ENCODE data around the gene PRR20G.
"Not testable (repeated sequence)": the region's sequence is repeated elsewhere in the genome, so short reads cannot be mapped to it uniquely, and the experiment has no call there.

PRR20G gene

DNA sequence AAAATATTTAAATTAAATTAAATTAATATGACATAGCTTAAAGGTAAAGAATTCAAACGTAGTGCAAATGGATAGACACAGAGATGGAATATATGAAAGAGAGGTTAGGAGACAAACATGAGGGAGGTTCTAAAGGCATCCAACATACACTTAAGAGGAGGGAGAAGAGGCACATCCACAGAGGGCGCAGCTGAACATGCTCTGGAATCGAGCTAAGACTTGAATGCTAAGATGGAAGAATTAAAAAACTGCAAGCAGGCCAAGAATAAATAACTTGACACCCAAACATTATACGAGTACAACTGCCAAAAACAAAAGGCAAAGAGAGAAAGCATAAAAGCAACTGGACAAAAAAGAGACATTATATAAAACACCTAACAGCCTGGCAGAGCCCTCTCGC lies 9.1 kb upstream of the PRR20G start:
- no peak for DNase-seq

DNA sequence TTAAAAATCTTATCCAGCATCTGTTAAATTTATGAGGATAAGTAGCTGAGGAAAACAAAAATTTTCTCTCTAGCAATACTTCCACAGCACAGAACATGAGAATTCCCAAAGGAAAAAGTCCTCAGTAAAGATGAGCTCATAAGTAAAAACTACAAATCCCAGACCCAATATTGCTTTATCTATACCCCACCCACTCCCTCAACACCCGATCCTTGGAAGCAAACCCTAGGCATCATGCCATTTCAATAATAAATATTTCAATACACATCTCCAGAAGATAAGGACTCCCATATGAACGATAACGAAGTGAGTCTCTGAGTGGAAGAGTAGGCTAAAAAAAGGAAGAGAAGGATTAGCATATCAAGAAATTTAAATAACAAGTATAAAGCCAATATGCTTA lies 8.3 kb upstream of the PRR20G start:
- DNase-seq: no peak

DNA sequence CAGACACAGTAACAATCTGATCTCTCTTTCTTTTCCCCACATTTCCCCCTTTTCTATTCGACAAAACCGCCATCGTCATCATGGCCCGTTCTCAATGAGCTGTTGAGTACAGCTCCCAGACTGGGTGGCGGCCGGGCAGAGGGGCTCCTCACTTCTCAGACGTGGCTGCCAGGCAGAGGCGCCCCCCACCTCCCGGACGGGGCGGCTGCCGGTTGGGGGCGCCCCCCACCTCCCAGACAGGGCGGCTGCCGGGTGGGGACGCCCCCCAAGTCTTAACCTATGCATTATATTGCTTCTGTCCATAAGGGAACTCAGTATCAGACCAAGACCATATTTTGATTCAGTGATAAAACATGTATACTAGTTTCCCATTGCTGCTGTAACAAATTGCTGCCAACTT lies 5.8 kb upstream of the PRR20G start:
- not testable (repeated sequence) for DNase-seq

- DNase-seq: no peak
Observed at GRCh38 chr3:127291611-127292010, 3.8 kb upstream of the PRR20G start.

GRCh38 chr3:127291114-127291513 lies 3.3 kb upstream of the PRR20G start:
- DNase-seq: no peak

GRCh38 chr3:127289706-127290575 lies 2.1 kb upstream of the PRR20G start:
- DNase-seq: no peak

GRCh38 chr3:127288921-127289705 lies 1.3 kb upstream of the PRR20G start:
- DNase-seq: no peak

GRCh38 chr3:127288343-127288742 lies 497 bp upstream of the PRR20G start:
- DNase-seq: no peak

- DNase-seq: no peak
Observed at GRCh38 chr3:127286571-127287140, 1.2 kb downstream of the PRR20G start.

DNA sequence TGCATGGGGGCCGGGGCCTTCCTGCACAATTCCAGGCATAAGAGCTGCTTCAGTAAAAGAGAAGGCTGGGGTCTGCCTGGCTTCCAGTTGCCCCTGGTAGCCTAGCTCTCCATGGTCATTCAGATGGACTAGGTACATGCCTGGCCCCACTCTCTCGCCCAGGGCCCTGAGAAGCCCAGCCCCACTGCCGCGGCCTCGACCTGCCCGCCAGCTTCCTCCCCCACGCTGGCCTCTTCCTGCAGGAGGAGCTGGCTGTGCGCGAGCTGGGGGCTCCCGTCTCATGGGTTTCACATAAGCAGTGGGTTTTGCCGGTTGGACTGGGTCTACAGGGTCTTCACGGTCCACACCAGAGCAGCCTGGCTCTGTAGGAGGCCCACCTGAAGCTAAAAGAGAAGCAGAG lies 3.6 kb downstream of the PRR20G start:
- no peak for DNase-seq

DNA sequence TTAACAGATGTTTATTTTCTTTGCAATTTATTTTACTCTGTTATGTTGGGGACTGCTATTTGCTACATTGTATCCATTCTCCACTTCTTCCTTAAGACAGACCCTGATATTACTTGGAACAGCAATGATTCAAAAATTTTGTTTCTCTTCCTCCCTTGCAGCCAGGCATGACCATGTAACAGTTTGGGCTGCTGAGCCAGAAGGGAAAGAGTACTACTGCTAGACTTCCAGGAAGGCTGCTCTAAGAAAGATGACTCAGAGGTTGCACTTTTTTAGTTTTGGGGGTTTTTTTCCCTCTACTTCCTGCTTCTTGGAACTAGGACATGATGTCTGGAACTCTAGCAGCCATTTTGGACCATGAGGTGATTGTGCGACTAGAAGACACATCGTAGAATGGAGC lies 10.3 kb downstream of the PRR20G start:
- DNase-seq: no peak

DNA sequence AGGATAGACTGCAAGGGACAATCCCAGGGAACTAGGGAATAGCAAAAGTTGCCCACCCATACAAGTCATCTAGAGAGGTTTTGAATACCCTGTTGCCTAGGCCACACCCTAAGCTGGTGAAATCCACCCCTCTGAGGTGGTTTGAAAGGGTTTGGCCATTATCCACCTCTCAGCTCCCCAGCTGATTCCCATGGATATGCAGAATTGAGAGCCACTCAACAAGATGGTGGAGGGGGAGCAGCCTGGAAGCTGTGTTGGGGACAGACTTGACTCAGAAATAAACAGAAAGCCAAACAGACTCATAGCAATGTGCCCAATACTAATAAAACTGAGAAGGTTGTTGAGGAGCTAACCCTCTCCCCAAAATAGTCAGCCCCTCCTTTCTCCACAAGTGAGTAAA lies 10.9 kb downstream of the PRR20G start:
- DNase-seq: no peak

DNA sequence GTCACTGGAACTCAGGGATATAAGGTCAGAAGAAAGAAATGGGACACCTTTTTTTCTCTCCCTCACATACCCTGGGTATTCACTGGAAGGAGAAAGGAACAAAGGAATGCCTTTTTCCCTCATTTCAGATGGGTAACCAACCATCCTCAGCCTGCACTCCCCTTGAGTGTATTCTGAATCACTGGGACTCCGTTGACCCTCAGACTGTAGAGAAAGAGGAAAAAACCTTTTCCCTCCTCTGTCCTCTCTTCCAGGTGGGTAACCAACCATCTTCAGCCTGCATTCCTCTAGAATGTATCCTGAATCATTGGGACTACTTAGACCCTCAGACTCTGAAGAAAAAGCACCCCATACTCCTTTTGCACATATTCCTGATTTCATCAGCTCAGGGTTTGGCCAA lies 11.4 kb downstream of the PRR20G start:
- DNase-seq: no peak

DNA sequence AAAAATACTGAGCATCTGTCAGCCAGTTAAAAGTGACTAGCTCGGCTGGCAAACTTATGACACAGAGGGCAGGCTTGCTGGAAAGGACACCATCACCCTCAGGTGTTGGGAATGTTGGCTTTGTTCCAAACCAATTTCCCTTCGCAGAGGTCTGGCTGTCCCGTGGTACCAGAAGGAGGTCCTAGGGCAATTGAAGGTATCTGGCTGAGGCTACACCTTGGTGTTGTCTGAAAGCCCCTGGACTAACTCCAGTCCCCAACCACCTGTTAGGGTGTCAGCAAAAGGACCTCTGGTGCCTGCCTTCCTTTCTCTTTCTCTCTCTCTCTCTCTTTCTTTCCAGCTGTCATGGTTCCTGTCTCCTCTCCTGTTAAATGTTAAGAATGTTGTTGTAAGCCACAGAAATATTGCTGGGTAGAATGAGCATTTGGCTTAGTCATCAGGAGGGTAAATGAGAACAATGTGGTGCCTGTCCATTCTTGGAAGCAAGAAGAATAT lies 12.5 kb downstream of the PRR20G start:
- DNase-seq: no peak

GRCh38 chr3:127274200-127274760 lies 13.6 kb downstream of the PRR20G start:
- no peak for DNase-seq

GRCh38 chr3:127273206-127273605 lies 14.6 kb downstream of the PRR20G start:
- DNase-seq: no peak

DNA sequence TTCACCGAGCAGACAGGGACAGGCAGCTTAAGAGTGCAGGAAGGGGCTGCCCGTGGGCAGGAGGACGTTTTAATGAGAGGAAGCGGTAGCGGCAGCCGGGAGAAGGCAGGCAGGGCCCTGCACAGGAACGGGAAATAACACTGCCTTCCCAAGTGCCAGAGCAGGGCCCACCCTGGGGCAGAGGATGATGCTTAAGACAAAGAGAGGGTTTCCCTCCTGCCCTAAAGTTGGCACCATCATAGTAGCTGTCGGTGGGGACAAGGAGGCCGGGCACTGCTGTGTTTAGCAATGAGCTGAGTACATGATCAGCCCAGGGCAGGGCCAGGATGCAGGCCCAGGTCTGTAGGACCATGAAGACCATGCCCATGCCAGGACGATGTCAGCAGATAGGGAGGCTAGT lies 21.7 kb downstream of the PRR20G start:
- no peak for DNase-seq

DNA sequence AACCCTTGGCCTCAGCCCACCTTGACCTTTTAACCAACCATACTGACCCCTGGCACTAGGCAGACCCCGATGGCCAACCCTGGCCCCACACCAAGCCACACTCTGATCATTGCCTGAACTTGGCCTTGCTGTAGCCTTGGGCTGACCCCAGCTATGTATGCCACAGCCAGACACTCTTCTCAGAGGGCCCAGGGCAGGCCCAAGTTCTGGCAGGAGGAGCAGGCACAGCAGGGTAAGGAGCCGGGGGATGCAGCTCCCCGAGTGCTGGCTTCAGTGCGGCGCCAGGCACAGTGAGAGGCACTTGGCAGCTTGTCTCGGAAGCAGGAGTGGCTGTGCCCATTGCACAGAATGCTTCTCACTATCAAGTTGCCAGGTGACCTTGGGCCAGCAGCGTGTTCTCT lies 22.3 kb downstream of the PRR20G start:
- DNase-seq: no peak

DNA sequence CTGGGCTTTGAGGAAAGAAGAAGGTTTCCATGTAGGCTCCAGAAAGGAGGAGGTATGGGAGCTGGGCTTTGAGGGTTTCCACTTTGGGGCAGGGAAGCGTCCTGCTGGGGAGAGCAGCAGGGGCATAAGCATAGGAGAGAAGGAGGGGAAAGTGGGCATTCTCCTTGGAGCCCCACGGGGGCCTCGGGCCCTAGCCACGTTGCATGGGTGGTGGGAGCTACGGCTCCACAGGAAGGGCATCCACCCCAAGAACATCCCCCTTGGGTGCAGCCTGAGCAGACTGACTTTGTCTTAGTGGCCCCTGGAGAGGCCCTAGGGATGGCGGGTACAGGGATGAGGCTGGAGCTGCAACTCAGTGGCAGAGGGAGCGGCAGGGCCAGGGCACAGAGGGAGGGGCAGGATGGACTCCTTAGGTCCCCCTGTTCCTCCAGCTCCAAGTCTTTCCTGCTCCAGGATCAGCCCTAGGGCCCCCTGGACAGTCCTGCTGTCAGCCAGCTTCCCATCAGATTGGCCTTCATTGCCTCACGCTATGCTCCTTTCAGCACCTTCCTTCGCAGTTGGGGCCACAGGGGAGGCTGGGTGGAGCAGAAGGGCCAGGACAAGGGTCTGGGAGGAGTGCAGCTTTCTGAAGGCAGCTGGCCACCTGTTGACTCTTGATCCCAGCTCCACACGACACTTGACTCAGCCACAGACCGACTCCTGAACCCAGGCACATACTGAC lies 22.9 kb downstream of the PRR20G start:
- no peak for DNase-seq

GRCh38 chr3:127264292-127264691 lies 23.6 kb downstream of the PRR20G start:
- DNase-seq: no peak

DNA sequence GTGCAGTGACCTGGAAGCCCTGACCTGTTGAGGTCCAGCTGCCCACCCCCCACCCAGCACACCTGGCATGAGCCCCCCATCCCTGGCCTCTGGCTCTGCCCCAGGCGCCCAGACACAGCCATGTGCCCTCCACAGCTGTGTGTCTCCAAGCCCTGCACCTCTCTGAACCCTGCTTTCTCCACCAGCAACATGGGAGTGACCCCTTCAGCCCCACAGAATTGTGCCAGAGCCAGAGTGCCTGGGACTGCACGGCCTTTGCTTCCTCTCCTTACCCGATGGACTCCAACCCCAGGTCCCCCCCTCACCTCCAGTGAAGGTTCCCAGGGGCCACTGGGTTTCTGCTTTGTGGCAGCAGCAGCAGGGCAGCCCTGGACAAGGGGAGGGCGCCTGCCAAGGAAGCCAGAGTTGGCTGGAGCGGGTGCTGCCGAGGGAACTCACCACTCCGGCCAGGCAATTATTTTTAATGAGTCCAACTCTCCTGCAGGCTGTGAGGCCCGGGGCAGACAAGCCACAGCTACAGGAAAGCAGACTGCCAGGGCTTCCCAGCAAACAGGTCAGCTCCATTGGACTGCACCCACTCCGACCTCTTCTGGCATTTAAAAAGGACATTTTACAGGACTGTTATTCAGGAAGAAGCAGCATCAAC lies 24.1 kb downstream of the PRR20G start:
- no peak for DNase-seq

- DNase-seq: no peak
Observed at GRCh38 chr3:127263037-127263436, 24.8 kb downstream of the PRR20G start.
